Ectodermal cell (in vitro differentiated cells): ENCODE measurements around the gene BCO1. TPM values are rescaled to one million over a fixed set of nuclear protein-coding genes. Genes with fewer than 3 reads are reported as not detected.

Source experiments
- H3K27ac ChIP-seq: 2 replicates; pipeline ENCODE4 v1.7.0; 2013; ENCODE audit warnings: mild to moderate bottlenecking, low read depth, low read length; ENCODE audit not compliant: insufficient read depth, poor library complexity, severe bottlenecking
- H3K27me3 ChIP-seq: 2 replicates; pipeline ENCODE4 v1.7.0; 2013; ENCODE audit warnings: mild to moderate bottlenecking, low read length; ENCODE audit not compliant: insufficient read depth, control insufficient read depth, poor library complexity, severe bottlenecking
- H3K36me3 ChIP-seq: one replicate; pipeline ENCODE4 v1.7.0; 2013; ENCODE audit warnings: low read length; ENCODE audit not compliant: control insufficient read depth, insufficient read depth
- H3K4me1 ChIP-seq: one replicate; pipeline ENCODE4 v1.7.0; 2013; ENCODE audit warnings: low read length; ENCODE audit not compliant: control insufficient read depth, insufficient read depth
- H3K4me3 ChIP-seq: 2 replicates; pipeline ENCODE4 v1.7.0; 2013; ENCODE audit warnings: low read depth, low read length, control low read depth; ENCODE audit not compliant: insufficient read depth
- H3K9me3 ChIP-seq: 2 replicates; pipeline ENCODE4 v1.7.0; 2013; ENCODE audit warnings: mild to moderate bottlenecking, low read length, moderate library complexity; ENCODE audit not compliant: control insufficient read depth
- WGBS, 2 experiments: methylation state at CpG; one replicate each; pipeline ENCODE4 v1.1.7; 2013; ENCODE audit warnings: missing lambda C conversion rate in 2 of 2; 5-methylcytosine and 5-hydroxymethylcytosine counted together
- polyA plus RNA-seq, 4 experiments: library from polyadenylated mRNA; stranded (reverse); fragments of 50-300 nt; gene quantifications; one replicate each; pipeline ENCODE4 v1.2.3, GENCODE V29; 2013

BCO1 gene
- 6.6 TPM for polyA plus RNA-seq (2013, experiment 1 of 4)
- 12.8 TPM for polyA plus RNA-seq (2013, experiment 2 of 4)
- polyA plus RNA-seq (2013, experiment 3 of 4): 6.5 TPM
- polyA plus RNA-seq (2013, experiment 4 of 4): 8.1 TPM

GRCh38 chr16:81238296-81239011, at the start of gene BCO1:
BCO1 (plus strand) TSS chr16:81238689; CDS start chr16:81238909, 220 bp downstream.
- peak within 1 kb of the TSS; percentile 12 for H3K4me3 ChIP-seq
- 14 to 19% methylated on average over 10 of the region's 10 CpGs for WGBS, 2 experiments
- H3K9me3 ChIP-seq: no peaks in the 10 kb centered on the region
- H3K4me1 ChIP-seq: peaks cover 10% of the 10 kb centered on the region
- no peaks in the 10 kb centered on the region for H3K36me3 ChIP-seq
- H3K27me3 ChIP-seq: no peaks in the 10 kb centered on the region
- H3K27ac ChIP-seq: peak within 1 kb of the TSS; percentile 91

- no peaks in the 10 kb centered on the region for H3K9me3 ChIP-seq
- no peaks in the 10 kb centered on the region for H3K27me3 ChIP-seq
- no peaks in the 10 kb centered on the region for H3K4me1 ChIP-seq
- no peak overlapping the region for H3K4me3 ChIP-seq
- no peak overlapping the region for H3K27ac ChIP-seq
- WGBS, 2 experiments: 93 to 95% methylated on average over 13 to 15 of the region's 15 CpGs
- no peaks in the 10 kb centered on the region for H3K36me3 ChIP-seq
Measured at GRCh38 chr16:81189100-81189664, 49.3 kb upstream of the BCO1 start.

- Histone ChIP-seq H3K27ac (no peak overlapping the region), H3K27me3 (no peaks in the 10 kb centered on the region), H3K4me1 (no peaks in the 10 kb centered on the region), H3K36me3 (no peaks in the 10 kb centered on the region), H3K4me3 (no peak overlapping the region), H3K9me3 (no peaks in the 10 kb centered on the region)
- 62% methylated on average over 3 of the region's 3 CpGs for WGBS, 2 experiments
Measured at GRCh38 chr16:81190667-81191066, 47.8 kb upstream of the BCO1 start.

GRCh38 chr16:81195885-81196534, 42.5 kb upstream of the BCO1 start:
- Histone ChIP-seq H3K4me1 (no peaks in the 10 kb centered on the region), H3K36me3 (no peaks in the 10 kb centered on the region), H3K4me3 (no peak overlapping the region), H3K9me3 (no peaks in the 10 kb centered on the region), H3K27ac (no peak overlapping the region), H3K27me3 (no peaks in the 10 kb centered on the region)
- 90 to 93% methylated on average over 13 of the region's 13 CpGs for WGBS, 2 experiments

- no peak overlapping the region for H3K27ac ChIP-seq
- H3K9me3 ChIP-seq: no peaks in the 10 kb centered on the region
- no peaks in the 10 kb centered on the region for H3K36me3 ChIP-seq
- WGBS, 2 experiments: 87 to 88% methylated on average over 9 of the region's 9 CpGs
- H3K4me1 ChIP-seq: no peaks in the 10 kb centered on the region
- no peak overlapping the region for H3K4me3 ChIP-seq
- no peaks in the 10 kb centered on the region for H3K27me3 ChIP-seq
Measured at GRCh38 chr16:81198635-81199034, 39.9 kb upstream of the BCO1 start.

- Histone ChIP-seq H3K27ac (no peak overlapping the region), H3K36me3 (no peaks in the 10 kb centered on the region), H3K4me3 (no peak overlapping the region), H3K27me3 (no peaks in the 10 kb centered on the region), H3K9me3 (no peaks in the 10 kb centered on the region), H3K4me1 (no peaks in the 10 kb centered on the region)
- 88 to 91% methylated on average over 4 of the region's 4 CpGs for WGBS, 2 experiments
Measured at GRCh38 chr16:81201267-81201666, 37.2 kb upstream of the BCO1 start.

- Histone ChIP-seq H3K36me3 (no peaks in the 10 kb centered on the region), H3K4me3 (no peak overlapping the region), H3K27ac (no peak overlapping the region), H3K27me3 (no peaks in the 10 kb centered on the region), H3K9me3 (no peaks in the 10 kb centered on the region), H3K4me1 (no peaks in the 10 kb centered on the region)
- 41 to 46% methylated on average over 12 to 14 of the region's 14 CpGs for WGBS, 2 experiments
Measured at GRCh38 chr16:81204798-81205680, 33.5 kb upstream of the BCO1 start.

- H3K4me1 ChIP-seq: no peaks in the 10 kb centered on the region
- no peak overlapping the region for H3K27ac ChIP-seq
- no peaks in the 10 kb centered on the region for H3K9me3 ChIP-seq
- H3K36me3 ChIP-seq: no peaks in the 10 kb centered on the region
- 84% methylated on average over 6 of the region's 6 CpGs for WGBS, 2 experiments
- H3K27me3 ChIP-seq: no peaks in the 10 kb centered on the region
- no peak overlapping the region for H3K4me3 ChIP-seq
Measured at GRCh38 chr16:81207076-81207475, 31.4 kb upstream of the BCO1 start.

- Histone ChIP-seq H3K27ac (no peak overlapping the region), H3K4me3 (no peak overlapping the region), H3K4me1 (no peaks in the 10 kb centered on the region), H3K36me3 (no peaks in the 10 kb centered on the region), H3K9me3 (no peaks in the 10 kb centered on the region), H3K27me3 (no peaks in the 10 kb centered on the region)
- 88% methylated on average over 3 of the region's 3 CpGs for WGBS, 2 experiments
Measured at GRCh38 chr16:81210807-81211206, 27.7 kb upstream of the BCO1 start.
